Left lung (tissue), 10 donors: ENCODE data around the gene APMAP. TPM values are rescaled to one million over a fixed set of nuclear protein-coding genes. Genes with fewer than 3 reads are reported as not detected.

Experiments
- ATAC-seq: fragments of 200-7000 bp; cut with Tn5 transposase; one replicate; pipeline ENCODE4 v1.9.1; 2020; ENCODE audit warnings: moderate library complexity
- DNase-seq, 4 donors: peaks; one replicate each; pipeline ENCODE4 v3.0.0-alpha.2; 2013 to 2020
- H3K27ac ChIP-seq, 2 donors: fragments of 200-600 bp; sonication (generic) in 1 of 2; one replicate each; pipeline versions ENCODE4 v1.5.0 to v1.8.0; 2020 to 2021
- H3K27me3 ChIP-seq, 2 donors: fragments of 200-600 bp; sonication (generic) in 1 of 2; one replicate each; pipeline versions ENCODE4 v1.5.0 to v1.8.0; 2020 to 2021
- H3K36me3 ChIP-seq, 2 donors: fragments of 200-600 bp; sonication (generic) in 1 of 2; one replicate each; pipeline versions ENCODE4 v1.5.0 to v1.8.0; 2020 to 2021
- H3K4me1 ChIP-seq, 2 donors: fragments of 200-600 bp; one replicate each; pipeline ENCODE4 v1.8.0; 2021
- H3K4me3 ChIP-seq, 2 donors: fragments of 200-600 bp; sonication (generic) in 1 of 2; one replicate each; pipeline versions ENCODE4 v1.5.0 to v1.8.0; 2020 to 2021; ENCODE audit warnings: mild to moderate bottlenecking in 1 of 2
- H3K9me3 ChIP-seq, 2 donors: fragments of 200-600 bp; sonication (generic) in 1 of 2; one replicate each; pipeline versions ENCODE4 v1.5.0 to v1.8.0; 2020 to 2021
- CTCF ChIP-seq, 2 donors: fragments of 200-600 bp; sonication (generic) in 1 of 2; IDR thresholded peaks; one replicate each; pipeline versions ENCODE4 v1.5.0 to v1.8.0; 2021; ENCODE audit warnings: antibody characterized with exemption in 2 of 2
- intact Hi-C, 2 donors: fragments of 100-400 bp; cut with DNase I; formaldehyde crosslinking; loops; one replicate each; pipeline versions ENCODE4 v1.11.2 to v1.14.2; 2022
- polyA plus RNA-seq, 6 donors: library from polyadenylated mRNA; unstranded; fragments of 120-200 nt; gene quantifications; one replicate each; pipeline ENCODE4 v1.2.1, GENCODE V29; 2013; ENCODE audit not compliant: insufficient read length in 6 of 6
- total RNA-seq, 2 donors: library from RNA; stranded (reverse); fragmentation: NEBNext Ultra II Directional; extraction: Animal tissue kit (Norgen Biotek cat#: 25700); gene quantifications; one replicate each; pipeline ENCODE4 v1.2.1, GENCODE V29; 2021
- donor health status: DM: no; HTN: yes; CAD: no.
- donor health status: DM: no; HTN: no; CAD: no.

The APMAP gene
- total and polyA plus RNA-seq, 8 donors, result 76.2 to 90.2 (median 83.1) TPM

GRCh38 chr20:25012616-25013189, 20.2 kb upstream of the APMAP start:
- Histone ChIP-seq H3K36me3 (peaks cover 0 to 82% of the 10 kb centered on the region in 2 donors), H3K4me1 (peaks cover 0 to 5% of the 10 kb centered on the region in 2 donors), H3K4me3 (no peak overlapping the region), H3K9me3 (no peaks in the 10 kb centered on the region), H3K27me3 (no peaks in the 10 kb centered on the region), H3K27ac (no peak overlapping the region)
- intact Hi-C loops, result no loop called here
- DNase-seq (peak in 1 of 4 donors; percentile 21), ATAC-seq (no peak)
- TF ChIP-seq CTCF (IDR thresholded peaks at IDR 0.05), result no peak

DNA sequence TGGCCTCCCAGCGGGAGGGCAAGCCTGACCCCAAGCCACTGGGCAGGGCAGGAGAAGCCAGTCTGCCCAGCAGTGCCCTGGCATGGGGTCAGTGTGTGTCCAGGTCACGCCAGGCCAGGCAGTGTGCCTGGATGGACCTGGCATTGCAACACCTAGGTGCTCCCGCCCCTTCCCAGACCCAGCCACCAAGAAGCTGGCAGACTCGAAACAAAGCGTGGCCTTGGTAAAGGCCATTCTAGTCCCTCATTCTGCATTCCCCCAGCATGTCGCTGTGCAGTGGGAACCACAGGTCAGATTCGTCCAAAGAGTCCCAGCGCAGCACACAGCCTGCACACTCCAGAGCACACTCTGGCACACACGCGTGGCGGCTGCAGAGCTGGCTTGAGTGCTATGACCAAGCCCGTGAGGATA, 19.3 kb upstream of the APMAP start:
- H3K27me3 ChIP-seq, result no peaks in the 10 kb centered on the region
- H3K4me3 ChIP-seq, result no peak overlapping the region
- ATAC-seq (no peak), DNase-seq (peak in 1 of 4 donors; percentile 11)
- no peak for TF ChIP-seq CTCF (IDR thresholded peaks at IDR 0.05)
- H3K36me3 ChIP-seq, result peaks cover 0 to 87% of the 10 kb centered on the region in 2 donors
- H3K4me1 ChIP-seq, result peaks cover 0 to 3% of the 10 kb centered on the region in 2 donors
- no peak overlapping the region for H3K27ac ChIP-seq
- no peaks in the 10 kb centered on the region for H3K9me3 ChIP-seq
- intact Hi-C loops, result no loop called here

GRCh38 chr20:25011261-25011660, 18.7 kb upstream of the APMAP start:
- H3K36me3 ChIP-seq, result peaks cover 0 to 87% of the 10 kb centered on the region in 2 donors
- DNase-seq (peak in 1 of 4 donors; percentile 8), ATAC-seq (no peak)
- no peak overlapping the region for H3K4me3 ChIP-seq
- H3K27me3 ChIP-seq, result no peaks in the 10 kb centered on the region
- intact Hi-C loops, result no loop called here
- no peaks in the 10 kb centered on the region for H3K9me3 ChIP-seq
- no peak overlapping the region for H3K27ac ChIP-seq
- TF ChIP-seq CTCF (IDR thresholded peaks at IDR 0.05), result no peak
- H3K4me1 ChIP-seq, result no peaks in the 10 kb centered on the region

- H3K27me3 ChIP-seq, result no peaks in the 10 kb centered on the region
- DNase-seq, result peak in 1 of 4 donors; percentile 27
- no peak for ATAC-seq
- no peaks in the 10 kb centered on the region for H3K9me3 ChIP-seq
- TF ChIP-seq CTCF (IDR thresholded peaks at IDR 0.05), result no peak
- H3K36me3 ChIP-seq, result peaks cover 0 to 92% of the 10 kb centered on the region in 2 donors
- no peak overlapping the region for H3K27ac ChIP-seq
- intact Hi-C loops, result no loop called here
- H3K4me1 ChIP-seq, result peaks cover 0 to 9% of the 10 kb centered on the region in 2 donors
- H3K4me3 ChIP-seq, result no peak overlapping the region
These were observed 16.9 kb upstream of the APMAP start for GRCh38 chr20:25009218-25010145.
